Measurements from ENCODE around the gene TMEM250.

DNA sequence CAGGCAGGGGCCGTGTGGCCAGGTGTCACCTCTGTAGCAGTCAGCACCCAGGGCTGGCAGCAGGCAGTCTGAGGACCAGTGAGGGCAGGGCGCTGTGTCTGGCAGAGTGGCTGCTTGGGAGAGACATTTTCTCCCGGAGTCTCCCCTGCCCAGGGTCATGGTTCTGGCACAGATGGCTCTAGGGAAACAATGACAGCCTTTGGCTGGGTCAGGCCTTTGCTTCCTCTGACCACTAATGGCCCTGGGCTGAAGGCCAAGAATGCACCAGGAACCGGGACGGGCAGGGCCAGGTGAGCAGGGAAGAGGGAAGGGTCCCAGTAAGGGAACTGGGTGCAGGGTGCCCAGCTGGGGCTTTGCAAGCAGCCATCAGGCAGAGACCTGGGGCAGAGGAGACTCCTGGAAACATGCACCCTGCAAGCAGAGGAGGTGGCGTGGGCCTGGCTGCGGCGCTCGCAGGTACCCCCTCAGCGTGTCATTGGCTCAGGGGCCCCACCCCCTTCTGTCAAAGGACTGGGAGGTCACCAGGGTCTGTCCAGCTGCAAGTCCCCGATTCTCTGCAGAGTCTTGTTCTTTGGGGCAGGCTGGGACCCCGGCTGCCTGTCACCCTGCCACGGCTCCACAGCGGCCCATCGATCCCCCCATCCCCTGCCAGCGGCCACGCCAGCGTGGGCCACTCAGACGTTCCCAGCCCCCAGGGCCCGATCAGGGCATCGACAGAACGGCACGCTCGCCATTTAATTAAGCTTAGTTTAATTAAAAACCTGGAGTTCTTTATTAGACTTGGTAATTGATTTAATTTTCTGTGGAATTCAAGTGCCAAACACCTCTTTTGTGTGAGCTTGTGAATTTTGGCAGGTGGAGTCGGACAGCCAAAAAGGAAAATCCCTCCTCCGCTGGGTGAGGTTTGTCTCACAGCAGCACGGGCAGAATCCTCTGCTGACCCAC lies 18.9 kb upstream of the TMEM250 start:
- TF ChIP-seq FOXM1 (IDR thresholded peaks at IDR 0.05; ENCODE audit: borderline replicate concordance) (no peak), NFRKB (IDR thresholded peaks at IDR 0.05) (no peak), FOXK2 (IDR thresholded peaks at IDR 0.05) (no peak), ELF4 (IDR thresholded peaks at IDR 0.05) (no peak)

Measured in HEK293T (cell line).